T-cell (primary cell): Measurements from ENCODE around the gene SERP1. TPM values are rescaled to one million over a fixed set of nuclear protein-coding genes. Genes with fewer than 3 reads are reported as not detected.
A peak's percentile ranks its signal among the peaks of the same experiment; 100 is the strongest.
"Not testable (repeated sequence)": the region's sequence is repeated elsewhere in the genome, so short reads cannot be mapped to it uniquely, and the experiment has no call there.

ENCODE experiments used
- ATAC-seq, 4 experiments: fragments of 200-7000 bp in 3 of 4; fragments of 150-1000 bp in 1 of 4; cut with Tn5 transposase; replicated peaks in 1 of 4; 1 replicate in 3 of 4; 2 replicates in 1 of 4; pipeline ENCODE4 v1.10.0; 2021; ENCODE audit warnings: moderate library complexity in 3 of 4, mild to moderate bottlenecking in 2 of 4, moderate number of reproducible peaks in 1 of 4
- CTCF ChIA-PET, 2 donors: fragments of 300-600 bp; sonication (Branson Sonifier 250); formaldehyde crosslinking; loops; one replicate each; lab custom pipeline; 2022; ENCODE audit warnings: antibody characterized with exemption in 2 of 2; lab: Charles Lee
- POLR2A ChIA-PET, 2 donors: fragments of 300-600 bp; sonication (Branson Sonifier 250); formaldehyde crosslinking; loops; one replicate each; lab custom pipeline; 2022; ENCODE audit warnings: antibody characterized with exemption in 2 of 2; lab: Charles Lee
- DNase-seq, 35 experiments: peaks; one replicate each; pipeline versions ENCODE4 v3.0.0 to v3.0.0-alpha.2; 2013 to 2023
- H3K27ac ChIP-seq: one replicate; pipeline ENCODE4 v1.5.1; 2013; ENCODE audit warnings: low read length
- H3K27me3 ChIP-seq, 2 experiments: replicated peaks in 1 of 2; 1 replicate in 1 of 2; 2 replicates in 1 of 2; pipeline versions ENCODE4 v1.6.1 to v1.7.0; 2013; ENCODE audit warnings: low read length in 1 of 2, mixed read lengths in 1 of 2; ENCODE audit not compliant: control insufficient read depth in 2 of 2, insufficient read depth in 2 of 2; ENCODE audit errors: extremely low read depth in 1 of 2
- H3K36me3 ChIP-seq, 2 donors: 1 replicate in 1 of 2; 2 replicates in 1 of 2; pipeline versions ENCODE4 v1.6.1 to v1.7.0; 2013; ENCODE audit warnings: low read length in 1 of 2; ENCODE audit not compliant: control insufficient read depth in 2 of 2, insufficient read depth in 1 of 2; ENCODE audit errors: extremely low read depth in 1 of 2
- H3K4me1 ChIP-seq, 2 experiments: 1 replicate in 1 of 2; 2 replicates in 1 of 2; pipeline versions ENCODE4 v1.6.1 to v1.7.0; 2013; ENCODE audit warnings: low read length in 2 of 2, mixed read lengths in 1 of 2; ENCODE audit not compliant: insufficient read depth in 2 of 2, control insufficient read depth in 1 of 2; ENCODE audit errors: extremely low read depth in 1 of 2
- H3K4me3 ChIP-seq, 2 donors: 1 replicate in 1 of 2; 2 replicates in 1 of 2; pipeline versions ENCODE4 v1.5.1 to v1.7.0; 2013; ENCODE audit warnings: mild to moderate bottlenecking in 2 of 2, low read length in 1 of 2, moderate library complexity in 1 of 2; ENCODE audit not compliant: control insufficient read depth in 1 of 2; ENCODE audit errors: extremely low read depth in 1 of 2
- H3K9me3 ChIP-seq: 2 replicates; pipeline ENCODE4 v1.7.0; 2013
- H3K27ac Mint-ChIP-seq, 2 donors: one replicate each; pipeline ENCODE4 v1.8.0; 2020 to 2021; ENCODE audit warnings: mild to moderate bottlenecking in 2 of 2, mixed read lengths in 2 of 2
- H3K27me3 Mint-ChIP-seq, 2 donors: one replicate each; pipeline ENCODE4 v1.8.0; 2021 to 2022; ENCODE audit warnings: mixed read lengths in 2 of 2
- H3K36me3 Mint-ChIP-seq: one replicate; pipeline ENCODE4 v1.8.0; 2021; ENCODE audit warnings: mixed read lengths
- H3K4me1 Mint-ChIP-seq, 3 donors: one replicate each; pipeline ENCODE4 v1.8.0; 2020 to 2022; ENCODE audit warnings: mixed read lengths in 3 of 3, mild to moderate bottlenecking in 1 of 3
- H3K4me3 Mint-ChIP-seq, 3 donors: one replicate each; pipeline ENCODE4 v1.8.0; 2020 to 2022; ENCODE audit warnings: mild to moderate bottlenecking in 3 of 3, mixed read lengths in 3 of 3, moderate library complexity in 3 of 3
- H3K9me3 Mint-ChIP-seq, 3 donors: one replicate each; pipeline ENCODE4 v1.8.0; 2020 to 2022; ENCODE audit warnings: mixed read lengths in 3 of 3
- WGBS: methylation state at CpG from one replicate; pipeline ENCODE4 v1.1.5; 2013; ENCODE audit warnings: missing lambda C conversion rate; ENCODE audit not compliant: insufficient coverage; 5-methylcytosine and 5-hydroxymethylcytosine counted together
- total RNA-seq, 35 experiments: library from RNA in 6 of 35; stranded (reverse) in 6 of 35; fragments of 120-200 nt in 1 of 35; gene quantifications; one replicate each; pipeline versions ENCODE4 v1.2.1 to v1.2.4 and lab custom pipeline; 2013 to 2026

SERP1 gene
- total RNA-seq, 5 donors from 2014 or later (not counting 1 experiment from before 2014, with no cell fraction given): 109 to 134 (median 123) TPM

GRCh38 chr3:150504483-150504882, 41.8 kb downstream of the SERP1 start:
- Mint-ChIP-seq H3K27me3 (peaks cover 0 to 24% of the 10 kb centered on the region in 2 donors), H3K36me3 (peaks cover 8% of the 10 kb centered on the region), H3K4me3 (no peak overlapping the region), H3K4me1 (no peaks in the 10 kb centered on the region), H3K27ac (no peak overlapping the region), H3K9me3 (peaks cover 0 to 14% (median 6%) of the 10 kb centered on the region in 3 donors)
- ChIA-PET CTCF (interaction anchor here in 1 of 2 donors (0.5 kb wide), 1 partner anchor 202 kb away, joined by 3 read pairs; no protein-coding TSS in a partner anchor), POLR2A (interaction anchor here in 1 of 2 donors (0.5 kb wide), 1 partner anchor 10 kb away, joined by 3 read pairs; no protein-coding TSS in a partner anchor)
- no peaks in the 10 kb centered on the region for H3K4me1 ChIP-seq
- peaks cover 0 to 26% of the 10 kb centered on the region in 2 experiments for H3K27me3 ChIP-seq
- no peak for ATAC-seq
- no peak overlapping the region for H3K4me3 ChIP-seq
- H3K9me3 ChIP-seq: no peaks in the 10 kb centered on the region
- H3K36me3 ChIP-seq: no peaks in the 10 kb centered on the region
- 63% methylated on average over 3 of the region's 3 CpGs for whole genome bisulfite sequencing
- no peak overlapping the region for H3K27ac ChIP-seq
- no peak for DNase-seq

GRCh38 chr3:150503402-150504099, 42.7 kb downstream of the SERP1 start:
- Histone ChIP-seq H3K27ac (no peak overlapping the region), H3K36me3 (no peaks in the 10 kb centered on the region), H3K27me3 (peaks cover 0 to 26% of the 10 kb centered on the region in 2 experiments), H3K9me3 (no peaks in the 10 kb centered on the region), H3K4me1 (no peaks in the 10 kb centered on the region), H3K4me3 (no peak overlapping the region)
- CTCF ChIA-PET: interaction anchor here in 1 of 2 donors (0.6 kb wide), 1 partner anchor 21 kb away, joined by 3 read pairs; no protein-coding TSS in a partner anchor
- H3K36me3 Mint-ChIP-seq: peaks cover 8% of the 10 kb centered on the region
- POLR2A ChIA-PET: no interaction called here
- WGBS: 74% methylated on average over 3 of the region's 5 CpGs
- ATAC-seq (no peak), DNase-seq (no peak)
- no peaks in the 10 kb centered on the region for H3K4me1 Mint-ChIP-seq
- peaks cover 0 to 19% of the 10 kb centered on the region in 2 donors for H3K27me3 Mint-ChIP-seq
- peaks cover 0 to 14% (median 6%) of the 10 kb centered on the region in 3 donors for H3K9me3 Mint-ChIP-seq
- H3K27ac Mint-ChIP-seq: no peak overlapping the region
- H3K4me3 Mint-ChIP-seq: no peak overlapping the region

- H3K9me3 Mint-ChIP-seq, POLR2A ChIA-PET, ATAC-seq: not testable (repeated sequence)
Measured at GRCh38 chr3:150500960-150501359, 45.3 kb downstream of the SERP1 start.

GRCh38 chr3:150497956-150498355, 48.3 kb downstream of the SERP1 start:
- Mint-ChIP-seq H3K36me3 (peaks cover 3% of the 10 kb centered on the region), H3K4me1 (no peaks in the 10 kb centered on the region), H3K9me3 (peaks cover 0 to 6% (median 4%) of the 10 kb centered on the region in 3 donors), H3K4me3 (no peak overlapping the region), H3K27ac (no peak overlapping the region), H3K27me3 (no peaks in the 10 kb centered on the region)
- no peaks in the 10 kb centered on the region for H3K36me3 ChIP-seq
- no CpG with 5 or more reads among the region's 2 CpGs for WGBS
- ChIA-PET POLR2A (interaction anchor here in 1 of 2 donors (0.6 kb wide), 1 partner anchor 266 kb away, joined by 4 read pairs; no protein-coding TSS in a partner anchor), CTCF (no interaction called here)
- ATAC-seq (no peak), DNase-seq (no peak)
- H3K4me1 ChIP-seq: no peaks in the 10 kb centered on the region
- H3K4me3 ChIP-seq: no peak overlapping the region
- peaks cover 0 to 5% of the 10 kb centered on the region in 2 experiments for H3K27me3 ChIP-seq
- no peak overlapping the region for H3K27ac ChIP-seq
- H3K9me3 ChIP-seq: no peaks in the 10 kb centered on the region

More at GRCh38 chr3:150500960-150501359, 45.3 kb downstream of the SERP1 start:
- H3K4me3 ChIP-seq, DNase-seq, H3K9me3 ChIP-seq, H3K36me3 ChIP-seq, H3K27ac Mint-ChIP-seq, H3K4me1 ChIP-seq, H3K4me3 Mint-ChIP-seq, H3K36me3 Mint-ChIP-seq, H3K27me3 Mint-ChIP-seq, H3K4me1 Mint-ChIP-seq, H3K27ac ChIP-seq: not testable (repeated sequence)
- 100% methylated on average over 1 of the region's 1 CpG for WGBS
- CTCF ChIA-PET: interaction anchor here in 1 of 2 donors (0.6 kb wide), 1 partner anchor 281 kb away, joined by 3 read pairs; no protein-coding TSS in a partner anchor
- peaks cover 0 to 26% of the 10 kb centered on the region in 2 experiments for H3K27me3 ChIP-seq

GRCh38 chr3:150495563-150496168, 50.6 kb downstream of the SERP1 start:
- peak in 1 of 4 experiments; percentile 55 for ATAC-seq
- H3K27me3 ChIP-seq: peaks cover 0 to 2% of the 10 kb centered on the region in 2 experiments
- H3K27ac Mint-ChIP-seq: no peak overlapping the region
- no peaks in the 10 kb centered on the region for H3K9me3 ChIP-seq
- peak in 2 of 35 experiments; percentile 16 to 73 for DNase-seq
- WGBS: 0% methylated on average over 1 of the region's 2 CpGs
- POLR2A ChIA-PET: interaction anchor here (0.6 to 0.7 kb wide), 2 partner anchors 112 to 1792 kb away, joined by 3 to 4 read pairs; no protein-coding TSS in a partner anchor
- no peak overlapping the region for H3K4me3 Mint-ChIP-seq
- no peaks in the 10 kb centered on the region for H3K27me3 Mint-ChIP-seq
- no peaks in the 10 kb centered on the region for H3K36me3 ChIP-seq
- no peaks in the 10 kb centered on the region for H3K4me1 Mint-ChIP-seq
- H3K4me1 ChIP-seq: no peaks in the 10 kb centered on the region
- H3K36me3 Mint-ChIP-seq: no peaks in the 10 kb centered on the region
- no peak overlapping the region for H3K4me3 ChIP-seq
- CTCF ChIA-PET: interaction anchor here (0.5 to 2.6 kb wide), 25 partner anchors 22 to 528 kb away, joined by 3 to 39 read pairs (median 4); partner anchors contain the start of gene TSC22D2 (in 1 of the 2)
- no peaks in the 10 kb centered on the region for H3K9me3 Mint-ChIP-seq
- no peak overlapping the region for H3K27ac ChIP-seq

- Histone ChIP-seq H3K27ac (no peak overlapping the region), H3K4me3 (no peak overlapping the region), H3K9me3 (no peaks in the 10 kb centered on the region), H3K4me1 (no peaks in the 10 kb centered on the region), H3K27me3 (no peaks in the 10 kb centered on the region), H3K36me3 (no peaks in the 10 kb centered on the region)
- Mint-ChIP-seq H3K9me3 (no peaks in the 10 kb centered on the region), H3K27me3 (no peaks in the 10 kb centered on the region), H3K4me3 (no peak overlapping the region), H3K36me3 (no peaks in the 10 kb centered on the region), H3K4me1 (no peaks in the 10 kb centered on the region), H3K27ac (no peak overlapping the region)
- CTCF ChIA-PET: interaction anchor here (0.7 to 2.6 kb wide), 24 partner anchors 21 to 528 kb away, joined by 3 to 39 read pairs (median 4); partner anchors contain the start of gene TSC22D2 (in 1 of the 2)
- POLR2A ChIA-PET: no interaction called here
- WGBS: 100% methylated on average over 1 of the region's 1 CpG
- ATAC-seq (no peak), DNase-seq (no peak)
Measured at GRCh38 chr3:150495149-150495548, 51.1 kb downstream of the SERP1 start.
